ES-I3 (cell line): ENCODE measurements around the gene SP140L.
"Not testable (repeated sequence)": the region's sequence is repeated elsewhere in the genome, so short reads cannot be mapped to it uniquely, and the experiment has no call there.

Experiments
- H3K36me3 ChIP-seq: 2 replicates; pipeline ENCODE4 v1.6.1; 2013; ENCODE audit warnings: mild to moderate bottlenecking, low read length, control low read depth, moderate library complexity; ENCODE audit not compliant: insufficient read depth
- H3K4me1 ChIP-seq: 2 replicates; pipeline ENCODE4 v1.6.1; 2013; ENCODE audit warnings: mild to moderate bottlenecking, control low read depth, low read length; ENCODE audit not compliant: insufficient read depth
- H3K9ac ChIP-seq: 2 replicates; pipeline ENCODE4 v1.6.1; 2013; ENCODE audit warnings: low read depth, mild to moderate bottlenecking, low read length, moderate library complexity
- H3K9me3 ChIP-seq: 2 replicates; pipeline ENCODE4 v1.6.1; 2013; ENCODE audit warnings: mild to moderate bottlenecking, low read length, moderate library complexity; ENCODE audit not compliant: control insufficient read depth, insufficient read depth

SP140L gene

GRCh38 chr2:230326453-230327417, at the start of gene SP140L:
SP140L (plus strand) TSS chr2:230327193; CDS start chr2:230327270, 77 bp downstream.
- Histone ChIP-seq H3K9me3 (peaks cover 6% of the 10 kb centered on the region; the same call in 1 of the 2 replicates), H3K9ac (peak within 1 kb of the TSS; percentile 14; the same call in 1 of the 2 replicates), H3K36me3 (no peaks in the 10 kb centered on the region), H3K4me1 (0 out of 2 replicates have a peak, but pooled peaks cover 2% of the 10 kb centered on the region)

GRCh38 chr2:230282936-230283335, 44.1 kb upstream of the SP140L start:
- Histone ChIP-seq H3K36me3 (no peaks in the 10 kb centered on the region), H3K9ac (no peak overlapping the region), H3K9me3 (no peaks in the 10 kb centered on the region), H3K4me1 (no peaks in the 10 kb centered on the region)

GRCh38 chr2:230286048-230286447, 40.9 kb upstream of the SP140L start:
- Histone ChIP-seq H3K36me3 (no peaks in the 10 kb centered on the region), H3K4me1 (no peaks in the 10 kb centered on the region), H3K9ac (no peak overlapping the region), H3K9me3 (no peaks in the 10 kb centered on the region)

- not testable (repeated sequence) for H3K9ac ChIP-seq, H3K4me1 ChIP-seq, H3K36me3 ChIP-seq, H3K9me3 ChIP-seq
Measured at GRCh38 chr2:230289311-230289710, 37.7 kb upstream of the SP140L start.

GRCh38 chr2:230295192-230295591, 31.8 kb upstream of the SP140L start:
- no peaks in the 10 kb centered on the region for H3K36me3 ChIP-seq
- H3K4me1 ChIP-seq = no peaks in the 10 kb centered on the region
- H3K9me3 ChIP-seq = no peaks in the 10 kb centered on the region
- H3K9ac ChIP-seq = no peak overlapping the region

- no peaks in the 10 kb centered on the region for H3K36me3 ChIP-seq
Measured at GRCh38 chr2:230296917-230297316, 30.1 kb upstream of the SP140L start.

GRCh38 chr2:230299618-230300017, 27.4 kb upstream of the SP140L start:
- Histone ChIP-seq H3K4me1 (no peaks in the 10 kb centered on the region), H3K36me3 (no peaks in the 10 kb centered on the region), H3K9ac (no peak overlapping the region), H3K9me3 (no peaks in the 10 kb centered on the region; the same call in 1 of the 2 replicates)

More at GRCh38 chr2:230296917-230297316, 30.1 kb upstream of the SP140L start:
- Histone ChIP-seq H3K9me3 (no peaks in the 10 kb centered on the region), H3K9ac (no peak overlapping the region), H3K4me1 (no peaks in the 10 kb centered on the region)

- no peak overlapping the region for H3K9ac ChIP-seq
- H3K36me3 ChIP-seq = no peaks in the 10 kb centered on the region
- no peaks in the 10 kb centered on the region for H3K4me1 ChIP-seq
- no peaks in the 10 kb centered on the region; the same call in 1 of the 2 replicates for H3K9me3 ChIP-seq
Measured at GRCh38 chr2:230305416-230306275, 21.3 kb upstream of the SP140L start.

GRCh38 chr2:230306474-230306873, 20.5 kb upstream of the SP140L start:
- no peaks in the 10 kb centered on the region; the same call in 1 of the 2 replicates for H3K9me3 ChIP-seq
- H3K36me3 ChIP-seq = no peaks in the 10 kb centered on the region
- H3K4me1 ChIP-seq = no peaks in the 10 kb centered on the region
- H3K9ac ChIP-seq = no peak overlapping the region

- no peaks in the 10 kb centered on the region for H3K36me3 ChIP-seq
Measured at GRCh38 chr2:230307485-230307884, 19.5 kb upstream of the SP140L start.

GRCh38 chr2:230308402-230309000, 18.5 kb upstream of the SP140L start:
- Histone ChIP-seq H3K4me1 (no peaks in the 10 kb centered on the region; the same call in 1 of the 2 replicates), H3K9ac (no peak overlapping the region), H3K36me3 (no peaks in the 10 kb centered on the region), H3K9me3 (no peaks in the 10 kb centered on the region; the same call in 1 of the 2 replicates)

More at GRCh38 chr2:230307485-230307884, 19.5 kb upstream of the SP140L start:
- Histone ChIP-seq H3K9me3 (no peaks in the 10 kb centered on the region; the same call in 1 of the 2 replicates), H3K4me1 (no peaks in the 10 kb centered on the region; the same call in 1 of the 2 replicates), H3K9ac (no peak overlapping the region)

GRCh38 chr2:230310792-230311191, 16.2 kb upstream of the SP140L start:
- not testable (repeated sequence) for H3K9me3 ChIP-seq, H3K36me3 ChIP-seq, H3K9ac ChIP-seq, H3K4me1 ChIP-seq

GRCh38 chr2:230311634-230312033, 15.4 kb upstream of the SP140L start:
- not testable (repeated sequence) for H3K9me3 ChIP-seq, H3K4me1 ChIP-seq, H3K36me3 ChIP-seq, H3K9ac ChIP-seq

GRCh38 chr2:230312638-230313037, 14.4 kb upstream of the SP140L start:
- H3K4me1 ChIP-seq = no peaks in the 10 kb centered on the region; the same call in 1 of the 2 replicates
- no peaks in the 10 kb centered on the region for H3K36me3 ChIP-seq
- H3K9me3 ChIP-seq = no peaks in the 10 kb centered on the region
- no peak overlapping the region for H3K9ac ChIP-seq
